WTC11 (cell line): ENCODE results near the gene ANKMY2. TPM values are rescaled to one million over a fixed set of nuclear protein-coding genes. Genes with fewer than 3 reads are reported as not detected.
A peak's percentile ranks its signal among the peaks of the same experiment; 100 is the strongest.

Experiments
- ATAC-seq: fragments of 200-7000 bp; cut with Tn5 transposase; 2 replicates; pipeline ENCODE4 v1.10.0; 2021; ENCODE audit warnings: mild to moderate bottlenecking, moderate library complexity
- CTCF ChIA-PET: fragments of 300-600 bp; sonication (Branson Sonifier 250); formaldehyde crosslinking; loops from one replicate; lab custom pipeline; 2021; ENCODE audit warnings: antibody characterized with exemption; lab: Charles Lee
- POLR2A ChIA-PET: fragments of 350-600 bp; sonication (Branson Sonifier 250); formaldehyde crosslinking; loops from one replicate; lab custom pipeline; 2021; ENCODE audit warnings: antibody characterized with exemption; lab: Charles Lee
- DNase-seq: peaks from one replicate; pipeline ENCODE4 v3.0.0; 2021; ENCODE audit warnings: low spot score
- H3K27ac Mint-ChIP-seq: 2 replicates; pipeline ENCODE4 v1.8.0; 2021; ENCODE audit warnings: mixed read lengths
- H3K27me3 Mint-ChIP-seq: 2 replicates; pipeline ENCODE4 v1.8.0; 2021; ENCODE audit warnings: low read depth, mild to moderate bottlenecking, moderate library complexity, mixed read lengths
- H3K36me3 Mint-ChIP-seq: 2 replicates; pipeline ENCODE4 v1.8.0; 2021; ENCODE audit warnings: mixed read lengths
- H3K4me1 Mint-ChIP-seq: 2 replicates; pipeline ENCODE4 v1.8.0; 2022; ENCODE audit warnings: mixed read lengths
- H3K4me3 Mint-ChIP-seq: 2 replicates; pipeline ENCODE4 v1.8.0; 2021; ENCODE audit warnings: mild to moderate bottlenecking, moderate library complexity, mixed read lengths
- H3K9me3 Mint-ChIP-seq: 2 replicates; pipeline ENCODE4 v1.8.0; 2021; ENCODE audit warnings: mixed read lengths
- ATF1 ChIP-seq: sonication (generic); formaldehyde crosslinking; IDR thresholded peaks from 2 replicates; pipeline ENCODE4 v1.8.1; 2023; ENCODE audit warnings: mild to moderate bottlenecking, moderate library complexity, missing genetic modification reagents
- CBFB ChIP-seq: sonication (generic); formaldehyde crosslinking; IDR thresholded peaks from 2 replicates; pipeline ENCODE4 v1.8.1; 2022; ENCODE audit warnings: mild to moderate bottlenecking, low read depth, missing genetic modification reagents
- ELF4 ChIP-seq: sonication (generic); formaldehyde crosslinking; IDR thresholded peaks from 2 replicates; pipeline ENCODE4 v1.8.1; 2022; ENCODE audit warnings: low read depth, mild to moderate bottlenecking, moderate library complexity, missing genetic modification reagents
- FOXP1 ChIP-seq: sonication (generic); formaldehyde crosslinking; IDR thresholded peaks from 2 replicates; pipeline ENCODE4 v1.8.0; 2022; ENCODE audit warnings: missing genetic modification reagents, mild to moderate bottlenecking, moderate library complexity, borderline replicate concordance
- GABPB1 ChIP-seq: sonication (generic); formaldehyde crosslinking; IDR thresholded peaks from 2 replicates; pipeline ENCODE4 v1.8.1; 2023; ENCODE audit warnings: mild to moderate bottlenecking, missing genetic modification reagents
- HMGA2 ChIP-seq: fragments of 250-450 bp; sonication (Bioruptor Pico); IDR thresholded peaks from 2 replicates; pipeline ENCODE4 v1.4.0; 2021; ENCODE audit warnings: mild to moderate bottlenecking, moderate library complexity
- JAZF1 ChIP-seq: fragments of 250-450 bp; sonication (Bioruptor Pico); IDR thresholded peaks from 2 replicates; pipeline ENCODE4 v1.9.0; 2021; ENCODE audit warnings: moderate library complexity, mild to moderate bottlenecking, inconsistent platforms
- MXD4 ChIP-seq: fragments of 250-450 bp; sonication (Bioruptor Pico); IDR thresholded peaks from 2 replicates; pipeline ENCODE4 v1.8.0; 2021; ENCODE audit warnings: mild to moderate bottlenecking, moderate library complexity, borderline replicate concordance
- NFYB ChIP-seq: sonication (generic); formaldehyde crosslinking; conservative IDR thresholded peaks from 2 replicates; pipeline ENCODE4 v1.8.0; 2022; ENCODE audit warnings: low read depth, missing genetic modification reagents
- NR3C1 ChIP-seq: sonication (generic); formaldehyde crosslinking; conservative IDR thresholded peaks from 2 replicates; pipeline ENCODE4 v1.8.1; 2023; ENCODE audit warnings: low read depth, mild to moderate bottlenecking, missing genetic modification reagents
- SMAD4 ChIP-seq: sonication (generic); formaldehyde crosslinking; IDR thresholded peaks from 2 replicates; pipeline ENCODE4 v1.8.0; 2022; ENCODE audit warnings: mild to moderate bottlenecking, missing genetic modification reagents
- SOX15 ChIP-seq: fragments of 250-450 bp; sonication (Bioruptor Pico); IDR thresholded peaks from 2 replicates; pipeline ENCODE4 v1.9.0; 2021; ENCODE audit warnings: mild to moderate bottlenecking
- SP1 ChIP-seq: sonication (generic); formaldehyde crosslinking; conservative IDR thresholded peaks from 2 replicates; pipeline ENCODE4 v1.8.1; 2022; ENCODE audit warnings: missing genetic modification reagents
- TEAD1 ChIP-seq: sonication (generic); formaldehyde crosslinking; IDR thresholded peaks from 2 replicates; pipeline ENCODE4 v1.8.0; 2022; ENCODE audit warnings: mild to moderate bottlenecking, missing genetic modification reagents
- ZBTB21 ChIP-seq: sonication (generic); formaldehyde crosslinking; IDR thresholded peaks from 2 replicates; pipeline ENCODE4 v1.8.1; 2023; ENCODE audit warnings: mild to moderate bottlenecking, missing genetic modification reagents, borderline replicate concordance
- ZNF232 ChIP-seq: sonication (generic); formaldehyde crosslinking; IDR thresholded peaks from 2 replicates; pipeline ENCODE4 v1.8.0; 2022; ENCODE audit warnings: mild to moderate bottlenecking, missing genetic modification reagents
- ZNF423 ChIP-seq: fragments of 250-450 bp; sonication (Bioruptor Pico); IDR thresholded peaks from 2 replicates; pipeline ENCODE4 v2.1.2; 2022; ENCODE audit warnings: mild to moderate bottlenecking, moderate library complexity
- ZNF671 ChIP-seq: fragments of 250-450 bp; sonication (Bioruptor Pico); IDR thresholded peaks from 2 replicates; pipeline ENCODE4 v1.8.0; 2021; ENCODE audit warnings: mild to moderate bottlenecking
- total RNA-seq: library from RNA; stranded (reverse); gene quantifications from 3 replicates; pipeline ENCODE4 v1.2.3, GENCODE V29; 2021
- TF ChIP-seq, protein P1 (sequence below): sonication (generic); formaldehyde crosslinking; IDR thresholded peaks from 2 replicates; pipeline ENCODE4 v1.8.1; 2022; ENCODE audit warnings: mild to moderate bottlenecking, moderate library complexity, missing genetic modification reagents
- TF ChIP-seq, protein P2 (sequence below): fragments of 250-450 bp; sonication (Bioruptor Pico); IDR thresholded peaks from 2 replicates; pipeline ENCODE4 v1.9.0; 2021; ENCODE audit warnings: mild to moderate bottlenecking
- TF ChIP-seq, protein P3 (sequence below): fragments of 250-450 bp; sonication (Bioruptor Pico); conservative IDR thresholded peaks from 2 replicates; pipeline ENCODE4 v1.9.0; 2021; ENCODE audit warnings: mild to moderate bottlenecking
- TF ChIP-seq, protein P4 (sequence below): sonication (generic); formaldehyde crosslinking; IDR thresholded peaks from 2 replicates; pipeline ENCODE4 v1.8.1; 2023; ENCODE audit warnings: mild to moderate bottlenecking, missing genetic modification reagents
- TF ChIP-seq, protein P5 (sequence below): sonication (generic); formaldehyde crosslinking; IDR thresholded peaks from 2 replicates; pipeline ENCODE4 v1.8.0; 2022; ENCODE audit warnings: mild to moderate bottlenecking, missing genetic modification reagents
- TF ChIP-seq, protein P6 (sequence below): sonication (generic); formaldehyde crosslinking; IDR thresholded peaks from 2 replicates; pipeline ENCODE4 v1.8.1; 2022; ENCODE audit warnings: missing genetic modification reagents, borderline replicate concordance

ANKMY2 gene
- total RNA-seq, 1 experiment from 2014 or later = 13.6 TPM

DNA sequence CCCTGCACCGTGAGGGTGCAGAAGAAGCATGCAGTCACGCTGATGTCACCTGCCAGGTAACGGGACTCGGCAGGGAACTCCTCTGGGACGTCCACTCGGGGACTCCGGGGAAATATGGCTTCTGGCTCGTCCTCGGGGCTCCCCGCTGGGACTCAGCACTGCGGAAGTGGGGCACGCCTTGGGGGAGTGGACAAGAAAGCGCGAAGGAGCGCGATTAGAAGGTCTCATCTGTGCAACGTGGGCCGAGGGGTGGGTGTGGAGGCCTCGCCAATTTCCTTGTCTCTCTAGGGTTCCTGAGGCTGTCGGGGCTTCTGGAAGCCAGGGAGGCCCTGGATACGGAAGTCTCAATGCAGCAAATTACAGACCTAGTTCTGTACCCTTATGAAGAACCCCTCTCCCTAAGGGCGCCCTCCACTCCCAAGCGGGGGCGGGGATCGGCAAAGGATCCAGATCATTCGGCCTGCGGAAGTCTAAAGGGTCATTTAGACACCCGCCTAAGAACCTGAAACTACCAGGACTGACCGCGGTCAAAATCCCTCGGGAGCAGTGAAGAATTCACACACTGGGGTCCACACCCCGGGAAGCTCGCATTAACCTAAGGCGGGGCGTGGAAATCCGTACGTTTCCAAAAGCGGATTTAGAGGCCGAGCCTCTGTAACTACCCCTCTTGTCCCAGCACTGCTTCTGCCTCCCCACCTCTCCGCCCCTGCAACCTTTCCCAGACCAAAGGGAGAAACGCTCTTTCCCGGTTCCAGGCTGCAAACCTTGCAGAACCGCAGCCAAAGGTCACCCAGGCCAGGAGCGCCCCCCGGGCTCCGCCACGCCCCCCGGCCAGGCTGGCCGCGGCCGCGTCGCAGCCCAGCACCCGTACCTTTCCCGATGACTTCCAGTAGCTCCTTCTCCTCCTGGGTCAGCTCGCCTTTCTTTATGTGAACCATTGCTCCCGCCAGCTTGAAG, 640 bp downstream of the ANKMY2 start:
- peak overlapping the region; percentile 99 for H3K4me3 Mint-ChIP-seq
- ChIA-PET CTCF (interaction anchor here (1.5 kb wide), 1 partner anchor 80 kb away, joined by 7 read pairs; no protein-coding TSS in a partner anchor), POLR2A (interaction anchor here (1.0 to 1.2 kb wide), 2 partner anchors 32 to 224 kb away, joined by 3 to 4 read pairs; no protein-coding TSS in a partner anchor)
- DNase-seq (peak; percentile 36), ATAC-seq (peak; percentile 38)
- H3K27me3 Mint-ChIP-seq = peaks cover 3% of the 10 kb centered on the region
- H3K27ac Mint-ChIP-seq = peak overlapping the region; percentile 98
- H3K4me1 Mint-ChIP-seq = peaks cover 39% of the 10 kb centered on the region
- TF ChIP-seq, protein P1, sequence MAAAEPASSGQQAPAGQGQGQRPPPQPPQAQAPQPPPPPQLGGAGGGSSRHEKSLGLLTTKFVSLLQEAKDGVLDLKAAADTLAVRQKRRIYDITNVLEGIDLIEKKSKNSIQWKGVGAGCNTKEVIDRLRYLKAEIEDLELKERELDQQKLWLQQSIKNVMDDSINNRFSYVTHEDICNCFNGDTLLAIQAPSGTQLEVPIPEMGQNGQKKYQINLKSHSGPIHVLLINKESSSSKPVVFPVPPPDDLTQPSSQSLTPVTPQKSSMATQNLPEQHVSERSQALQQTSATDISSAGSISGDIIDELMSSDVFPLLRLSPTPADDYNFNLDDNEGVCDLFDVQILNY (CRISPR knock-in tag) = 0 out of 2 replicates have a peak, but pooled peaks have one; percentile 1
- 0 out of 2 replicates have a peak, but pooled peaks have one; percentile 20 for TF ChIP-seq ZNF423
- TF ChIP-seq GABPB1 (CRISPR knock-in tag) = no peak
- TF ChIP-seq SMAD4 (CRISPR knock-in tag) = no peak
- TF ChIP-seq, protein P2, sequence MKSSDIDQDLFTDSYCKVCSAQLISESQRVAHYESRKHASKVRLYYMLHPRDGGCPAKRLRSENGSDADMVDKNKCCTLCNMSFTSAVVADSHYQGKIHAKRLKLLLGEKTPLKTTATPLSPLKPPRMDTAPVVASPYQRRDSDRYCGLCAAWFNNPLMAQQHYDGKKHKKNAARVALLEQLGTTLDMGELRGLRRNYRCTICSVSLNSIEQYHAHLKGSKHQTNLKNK (CRISPR knock-in tag) = no peak
- TF ChIP-seq HMGA2 (CRISPR knock-in tag) = no peak
- no peak for TF ChIP-seq CBFB (CRISPR knock-in tag)
- no peak for TF ChIP-seq MXD4 (CRISPR knock-in tag)
- no peak for TF ChIP-seq SP1 (CRISPR knock-in tag)
- TF ChIP-seq TEAD1 (CRISPR knock-in tag) = no peak
- no peak for TF ChIP-seq ZNF232 (CRISPR knock-in tag)
- TF ChIP-seq, protein P3, sequence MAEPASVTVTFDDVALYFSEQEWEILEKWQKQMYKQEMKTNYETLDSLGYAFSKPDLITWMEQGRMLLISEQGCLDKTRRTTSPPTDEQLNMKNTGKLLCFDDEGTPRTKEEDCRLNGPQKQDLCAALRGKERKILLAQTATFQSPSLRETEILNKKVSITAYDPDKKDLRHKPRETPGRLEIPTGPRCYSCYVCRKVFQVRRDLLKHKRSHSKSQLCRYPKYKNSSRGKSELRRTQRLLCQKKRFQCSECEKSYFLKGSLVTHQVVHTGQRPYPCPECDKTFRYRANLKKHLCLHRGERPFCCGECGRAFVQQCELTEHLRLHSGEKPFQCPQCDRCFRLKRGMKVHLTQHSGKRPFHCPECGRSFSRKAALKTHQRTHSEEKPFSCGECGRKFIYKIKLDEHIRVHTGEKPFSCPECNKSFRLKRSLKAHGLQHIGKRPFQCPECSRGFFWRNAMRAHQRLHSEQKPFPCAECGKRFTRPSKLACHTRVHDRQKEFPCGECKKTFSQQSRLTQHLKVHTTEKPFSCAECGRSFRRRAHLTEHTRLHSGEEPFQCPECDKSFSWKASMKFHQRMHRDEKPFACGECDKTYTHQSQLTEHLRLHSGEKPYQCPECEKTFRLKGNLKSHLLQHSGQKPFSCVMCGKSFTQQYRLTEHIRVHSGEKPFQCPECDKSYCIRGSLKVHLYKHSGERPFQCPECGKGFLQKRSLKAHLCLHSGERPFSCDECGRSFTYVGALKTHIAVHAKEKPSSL (CRISPR knock-in tag) = no peak
- TF ChIP-seq, protein P4, sequence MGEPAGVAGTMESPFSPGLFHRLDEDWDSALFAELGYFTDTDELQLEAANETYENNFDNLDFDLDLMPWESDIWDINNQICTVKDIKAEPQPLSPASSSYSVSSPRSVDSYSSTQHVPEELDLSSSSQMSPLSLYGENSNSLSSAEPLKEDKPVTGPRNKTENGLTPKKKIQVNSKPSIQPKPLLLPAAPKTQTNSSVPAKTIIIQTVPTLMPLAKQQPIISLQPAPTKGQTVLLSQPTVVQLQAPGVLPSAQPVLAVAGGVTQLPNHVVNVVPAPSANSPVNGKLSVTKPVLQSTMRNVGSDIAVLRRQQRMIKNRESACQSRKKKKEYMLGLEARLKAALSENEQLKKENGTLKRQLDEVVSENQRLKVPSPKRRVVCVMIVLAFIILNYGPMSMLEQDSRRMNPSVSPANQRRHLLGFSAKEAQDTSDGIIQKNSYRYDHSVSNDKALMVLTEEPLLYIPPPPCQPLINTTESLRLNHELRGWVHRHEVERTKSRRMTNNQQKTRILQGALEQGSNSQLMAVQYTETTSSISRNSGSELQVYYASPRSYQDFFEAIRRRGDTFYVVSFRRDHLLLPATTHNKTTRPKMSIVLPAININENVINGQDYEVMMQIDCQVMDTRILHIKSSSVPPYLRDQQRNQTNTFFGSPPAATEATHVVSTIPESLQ (CRISPR knock-in tag) = no peak
- TF ChIP-seq SOX15 = no peak
- H3K9me3 Mint-ChIP-seq = no peaks in the 10 kb centered on the region
- H3K36me3 Mint-ChIP-seq = no peaks in the 10 kb centered on the region

DNA sequence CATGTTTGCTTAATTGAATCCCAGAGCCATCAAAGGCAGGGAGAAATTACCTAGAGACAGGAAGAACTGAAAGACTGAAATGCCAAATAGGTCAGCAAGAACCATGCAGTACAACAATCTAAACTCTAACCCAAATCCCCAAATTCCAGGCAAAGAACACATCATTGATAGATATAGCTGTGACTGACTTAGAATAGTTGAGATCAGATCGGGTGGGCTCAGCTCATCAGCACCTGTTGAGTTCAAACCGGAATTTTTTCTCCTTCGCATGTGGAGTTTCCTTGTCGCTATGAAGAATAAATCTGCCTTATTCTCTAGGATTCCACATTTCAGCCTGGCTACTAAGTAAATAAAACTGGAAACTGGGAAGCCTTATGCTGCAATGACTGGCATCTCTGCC, 1.4 kb downstream of the ANKMY2 start:
- Mint-ChIP-seq H3K27me3 (peaks cover 3% of the 10 kb centered on the region), H3K4me1 (peaks cover 34% of the 10 kb centered on the region), H3K9me3 (no peaks in the 10 kb centered on the region), H3K4me3 (peak overlapping the region; percentile 99), H3K27ac (no peak overlapping the region), H3K36me3 (no peaks in the 10 kb centered on the region)
- ChIA-PET POLR2A (no interaction called here), CTCF (no interaction called here)
- no peak for DNase-seq
- no peak for ATAC-seq
- TF ChIP-seq NFYB (CRISPR knock-in tag) = no peak
- no peak for TF ChIP-seq ELF4 (CRISPR knock-in tag)
- TF ChIP-seq, protein P5, sequence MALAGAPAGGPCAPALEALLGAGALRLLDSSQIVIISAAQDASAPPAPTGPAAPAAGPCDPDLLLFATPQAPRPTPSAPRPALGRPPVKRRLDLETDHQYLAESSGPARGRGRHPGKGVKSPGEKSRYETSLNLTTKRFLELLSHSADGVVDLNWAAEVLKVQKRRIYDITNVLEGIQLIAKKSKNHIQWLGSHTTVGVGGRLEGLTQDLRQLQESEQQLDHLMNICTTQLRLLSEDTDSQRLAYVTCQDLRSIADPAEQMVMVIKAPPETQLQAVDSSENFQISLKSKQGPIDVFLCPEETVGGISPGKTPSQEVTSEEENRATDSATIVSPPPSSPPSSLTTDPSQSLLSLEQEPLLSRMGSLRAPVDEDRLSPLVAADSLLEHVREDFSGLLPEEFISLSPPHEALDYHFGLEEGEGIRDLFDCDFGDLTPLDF = no peak
- TF ChIP-seq NR3C1 (CRISPR knock-in tag) = no peak
- TF ChIP-seq ATF1 (CRISPR knock-in tag) = no peak
- TF ChIP-seq, protein P4 (CRISPR knock-in tag) = no peak
- TF ChIP-seq FOXP1 = no peak
- no peak for TF ChIP-seq ZNF232 (CRISPR knock-in tag)
- no peak for TF ChIP-seq ZNF671 (CRISPR knock-in tag)
- no peak for TF ChIP-seq JAZF1
- no peak for TF ChIP-seq GABPB1 (CRISPR knock-in tag)
- TF ChIP-seq CBFB (CRISPR knock-in tag) = no peak
- TF ChIP-seq, protein P6, sequence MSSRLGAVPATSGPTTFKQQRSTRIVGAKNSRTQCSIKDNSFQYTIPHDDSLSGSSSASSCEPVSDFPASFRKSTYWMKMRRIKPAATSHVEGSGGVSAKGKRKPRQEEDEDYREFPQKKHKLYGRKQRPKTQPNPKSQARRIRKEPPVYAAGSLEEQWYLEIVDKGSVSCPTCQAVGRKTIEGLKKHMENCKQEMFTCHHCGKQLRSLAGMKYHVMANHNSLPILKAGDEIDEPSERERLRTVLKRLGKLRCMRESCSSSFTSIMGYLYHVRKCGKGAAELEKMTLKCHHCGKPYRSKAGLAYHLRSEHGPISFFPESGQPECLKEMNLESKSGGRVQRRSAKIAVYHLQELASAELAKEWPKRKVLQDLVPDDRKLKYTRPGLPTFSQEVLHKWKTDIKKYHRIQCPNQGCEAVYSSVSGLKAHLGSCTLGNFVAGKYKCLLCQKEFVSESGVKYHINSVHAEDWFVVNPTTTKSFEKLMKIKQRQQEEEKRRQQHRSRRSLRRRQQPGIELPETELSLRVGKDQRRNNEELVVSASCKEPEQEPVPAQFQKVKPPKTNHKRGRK (CRISPR knock-in tag) = no peak
- no peak for TF ChIP-seq ZBTB21 (CRISPR knock-in tag)
